HuH-7.5 (cell line): ENCODE measurements around the gene DCAF17.

ENCODE experiments used
- DNase-seq: peaks from one replicate; pipeline ENCODE4 v3.0.0; 2011; ENCODE audit warnings: low spot score

Gene DCAF17, protein sequence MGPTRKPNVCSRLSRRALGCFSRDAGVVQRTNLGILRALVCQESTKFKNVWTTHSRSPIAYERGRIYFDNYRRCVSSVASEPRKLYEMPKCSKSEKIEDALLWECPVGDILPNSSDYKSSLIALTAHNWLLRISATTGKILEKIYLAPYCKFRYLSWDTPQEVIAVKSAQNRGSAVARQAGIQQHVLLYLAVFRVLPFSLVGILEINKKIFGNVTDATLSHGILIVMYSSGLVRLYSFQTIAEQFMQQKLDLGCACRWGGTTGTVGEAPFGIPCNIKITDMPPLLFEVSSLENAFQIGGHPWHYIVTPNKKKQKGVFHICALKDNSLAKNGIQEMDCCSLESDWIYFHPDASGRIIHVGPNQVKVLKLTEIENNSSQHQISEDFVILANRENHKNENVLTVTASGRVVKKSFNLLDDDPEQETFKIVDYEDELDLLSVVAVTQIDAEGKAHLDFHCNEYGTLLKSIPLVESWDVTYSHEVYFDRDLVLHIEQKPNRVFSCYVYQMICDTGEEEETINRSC

DNA sequence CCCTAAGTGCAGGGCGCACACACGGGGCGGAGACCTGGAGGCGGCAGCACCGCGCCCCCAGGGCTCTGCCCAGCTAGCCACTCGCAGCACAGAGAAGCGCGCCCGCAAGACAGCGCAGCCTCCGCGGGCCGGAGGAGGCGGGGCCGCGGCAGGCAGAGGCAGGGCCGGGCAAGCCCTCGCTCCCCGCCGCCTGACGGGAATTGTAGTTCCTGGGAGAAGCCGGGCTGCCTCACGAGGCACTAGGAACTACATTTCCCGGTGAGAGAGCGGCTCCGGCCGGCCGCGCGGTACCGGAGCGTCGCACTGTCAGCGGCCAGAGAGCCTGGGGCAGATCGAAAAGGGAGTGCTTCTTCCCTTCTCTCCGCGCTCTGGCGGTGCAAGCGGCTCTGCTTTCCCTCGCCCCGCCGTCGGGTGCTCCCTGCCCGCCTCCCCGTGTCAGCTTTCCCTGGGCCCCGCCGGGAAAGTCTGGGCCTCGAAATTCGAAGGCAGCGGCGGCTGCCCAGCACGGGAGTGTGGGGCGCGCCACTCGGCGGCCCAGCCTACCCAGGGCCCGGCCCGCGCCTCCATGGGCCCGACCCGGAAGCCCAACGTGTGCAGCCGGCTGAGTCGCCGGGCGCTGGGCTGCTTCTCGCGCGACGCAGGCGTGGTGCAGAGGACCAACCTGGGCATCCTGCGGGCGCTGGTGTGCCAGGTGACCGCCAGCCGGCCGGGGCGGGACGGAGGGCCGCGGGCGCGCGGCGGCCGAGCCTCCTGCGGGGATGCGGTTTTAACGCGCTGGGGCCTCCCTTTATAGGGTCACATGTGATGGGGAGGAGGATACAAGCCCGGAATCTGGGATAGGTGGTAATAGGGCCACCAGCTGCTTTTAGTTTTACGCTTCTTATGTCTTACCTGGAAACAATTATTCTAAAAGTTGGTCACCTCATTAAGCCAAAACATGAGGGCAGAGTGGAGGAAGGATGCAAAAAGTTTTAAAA lies at the start of gene DCAF17:
Gene DCAF17, plus strand, starts transcription at position 214 of the 977 bp plus-strand sequence. Its CDS starts 352 bp downstream, at position 566.
- DNase-seq, result peak; percentile 88

- DNase-seq, result no peak
These were observed 47.4 kb upstream of the DCAF17 start for GRCh38 chr2:171386627-171387026.

DNA sequence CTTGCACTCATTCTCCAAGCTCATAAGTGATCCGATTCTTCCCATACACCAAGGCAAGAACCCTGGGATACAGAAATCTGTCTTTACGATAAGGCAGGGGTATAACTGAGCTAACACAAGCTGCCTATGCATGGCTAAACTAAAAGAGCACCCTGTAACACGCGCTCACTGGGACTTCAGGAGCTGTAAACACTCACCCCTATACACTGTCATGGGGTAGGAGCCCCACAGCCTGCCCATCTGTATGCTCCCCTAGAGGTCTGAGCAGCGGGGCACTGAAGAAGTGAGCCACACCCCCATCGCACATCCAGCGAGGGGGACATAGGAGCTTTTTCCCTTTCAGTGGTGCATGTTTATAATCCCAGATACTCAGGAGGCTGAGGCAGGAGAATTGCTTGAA lies 47.0 kb upstream of the DCAF17 start:
- no peak for DNase-seq

GRCh38 chr2:171389325-171389724 lies 44.7 kb upstream of the DCAF17 start:
- DNase-seq, result no peak

DNA sequence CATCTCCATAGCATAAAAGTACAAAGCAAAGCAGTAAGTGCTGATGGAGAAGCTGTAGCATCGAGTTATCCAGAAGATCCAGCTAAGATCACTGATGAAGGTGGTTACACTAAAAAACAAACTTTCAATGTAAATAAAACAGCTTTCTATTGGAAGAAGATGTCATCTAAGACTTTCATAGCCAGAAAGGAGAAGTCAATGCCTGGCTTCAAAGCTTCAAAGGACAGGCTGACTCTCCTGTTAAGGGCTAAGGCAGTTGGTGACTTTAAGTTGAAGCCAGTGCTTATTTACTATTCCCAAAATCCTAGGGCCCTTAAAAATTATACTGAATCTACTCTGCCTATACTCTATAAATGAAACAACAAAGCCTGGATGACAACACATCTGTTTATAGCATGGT lies 44.2 kb upstream of the DCAF17 start:
- no peak for DNase-seq

DNA sequence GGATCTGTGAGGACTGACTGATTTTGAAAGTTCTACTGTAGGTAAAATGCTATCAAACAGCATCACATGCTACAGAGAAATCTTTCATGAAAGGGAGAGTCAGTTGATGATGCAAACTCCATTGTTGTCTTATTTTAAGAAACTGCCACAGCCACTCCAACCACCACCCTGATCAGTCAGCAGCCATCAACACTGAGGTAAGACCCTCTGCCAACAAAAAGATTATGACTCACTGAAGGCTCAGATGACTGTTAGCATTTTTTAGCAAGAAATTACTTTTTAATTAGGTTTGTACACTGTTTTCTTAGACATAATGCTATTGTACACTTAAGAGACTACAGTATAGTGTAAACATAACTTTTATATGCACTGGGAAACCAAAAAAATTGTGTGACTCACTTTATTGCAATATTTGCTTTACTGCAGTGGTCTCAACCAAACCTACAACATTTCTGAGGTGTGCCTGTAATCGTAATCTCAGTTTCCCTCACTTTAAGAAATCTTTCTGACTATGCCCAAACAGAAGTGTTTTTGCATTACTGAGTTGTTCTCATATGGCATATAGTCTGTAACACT lies 43.0 kb upstream of the DCAF17 start:
- no peak for DNase-seq

- no peak for DNase-seq
These were observed 42.5 kb upstream of the DCAF17 start for GRCh38 chr2:171391532-171391931.

GRCh38 chr2:171393487-171393886 lies 40.5 kb upstream of the DCAF17 start:
- DNase-seq, result no peak

- no peak for DNase-seq
These were observed 39.8 kb upstream of the DCAF17 start for GRCh38 chr2:171394164-171394740.

GRCh38 chr2:171399292-171399691 lies 34.7 kb upstream of the DCAF17 start:
- no peak for DNase-seq

GRCh38 chr2:171400395-171400794 lies 33.6 kb upstream of the DCAF17 start:
- DNase-seq, result no peak

DNA sequence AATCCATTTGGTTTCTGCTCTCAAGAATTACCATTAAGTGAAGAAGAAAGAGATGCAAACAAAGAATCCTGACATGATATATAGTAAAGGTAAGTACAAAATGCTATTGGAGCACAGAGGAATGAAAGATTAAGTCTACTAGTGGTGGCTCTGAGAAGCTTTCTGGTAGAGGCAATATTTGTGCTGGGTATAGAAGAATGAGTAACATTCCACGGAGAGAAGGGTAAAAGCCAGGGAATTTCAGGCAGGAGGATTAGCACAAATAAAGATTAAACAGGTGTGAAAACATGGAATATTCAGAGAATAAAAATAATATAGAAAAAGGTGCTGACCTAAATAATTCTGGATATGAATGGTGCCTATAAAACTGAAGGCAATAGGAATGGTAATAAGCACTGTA lies 32.1 kb upstream of the DCAF17 start:
- DNase-seq, result no peak

DNA sequence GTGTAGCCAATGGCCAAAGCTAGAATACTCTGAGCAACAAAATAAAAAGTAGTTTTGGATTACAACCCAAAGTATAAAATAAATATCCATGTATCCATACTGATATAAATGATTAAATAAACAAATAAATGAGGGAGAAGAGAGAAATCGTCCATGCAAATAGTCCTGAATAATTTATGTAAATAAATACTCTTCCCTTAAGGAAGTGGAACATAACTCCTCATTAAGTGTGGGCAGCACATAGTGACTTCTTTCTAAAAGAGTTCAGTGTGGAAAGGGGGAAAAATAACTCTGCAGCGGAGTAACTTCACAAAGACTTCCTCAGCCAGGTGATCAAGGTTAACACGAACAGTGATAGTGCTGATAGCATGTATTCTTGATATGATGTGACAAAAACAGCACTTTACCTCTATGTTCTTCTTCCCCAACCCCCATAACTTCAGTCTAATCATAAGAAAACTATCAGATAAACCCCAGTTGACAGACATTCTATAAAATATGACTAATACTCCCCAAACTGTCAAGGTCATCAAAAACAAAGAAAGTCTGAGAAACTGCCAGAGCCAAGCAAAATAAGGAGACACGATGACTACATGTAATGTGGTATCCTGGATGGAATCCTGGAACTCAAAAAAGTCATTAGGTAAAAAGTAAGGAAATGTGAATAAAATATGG lies 31.0 kb upstream of the DCAF17 start:
- no peak for DNase-seq

GRCh38 chr2:171404261-171404660 lies 29.8 kb upstream of the DCAF17 start:
- DNase-seq, result no peak

DNA sequence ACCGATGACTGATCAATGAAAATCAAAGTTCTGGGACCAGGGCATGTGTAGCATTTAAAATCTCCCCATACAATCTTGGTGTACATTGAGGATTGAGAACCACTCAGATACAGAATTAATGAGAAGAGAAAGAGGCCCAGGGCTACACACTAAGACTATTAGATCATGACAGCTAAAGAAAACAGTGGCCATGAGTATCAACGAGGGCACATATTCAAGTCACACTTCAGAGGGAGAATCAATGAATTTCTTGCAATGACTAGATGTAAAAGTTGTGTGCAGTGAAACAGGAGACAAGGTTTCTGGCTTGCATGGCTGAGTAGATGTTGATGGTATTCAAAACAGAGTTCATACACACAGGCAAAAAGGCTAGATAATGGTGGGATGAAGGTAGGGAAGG lies 29.3 kb upstream of the DCAF17 start:
- DNase-seq, result no peak

- no peak for DNase-seq
These were observed 28.5 kb upstream of the DCAF17 start for GRCh38 chr2:171405546-171405945.

DNA sequence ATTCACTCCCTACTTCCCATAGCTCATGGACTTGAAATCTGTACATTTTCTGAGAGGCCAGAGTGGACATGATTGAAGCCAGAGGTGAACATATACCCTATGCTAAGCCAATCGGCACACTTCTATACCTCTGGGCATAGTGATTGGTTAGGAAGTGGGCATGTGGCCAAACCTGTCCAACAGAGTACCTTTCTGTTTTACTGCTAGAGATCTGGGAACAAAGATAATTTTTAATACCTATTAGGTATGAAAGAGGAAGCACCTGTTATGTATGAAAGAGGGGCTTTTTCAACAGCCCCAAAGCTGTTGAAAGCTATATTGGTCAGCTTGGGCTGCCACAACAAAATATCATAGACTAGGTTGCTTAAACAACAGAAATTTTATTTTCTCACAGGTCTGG lies 28.0 kb upstream of the DCAF17 start:
- no peak for DNase-seq

DNA sequence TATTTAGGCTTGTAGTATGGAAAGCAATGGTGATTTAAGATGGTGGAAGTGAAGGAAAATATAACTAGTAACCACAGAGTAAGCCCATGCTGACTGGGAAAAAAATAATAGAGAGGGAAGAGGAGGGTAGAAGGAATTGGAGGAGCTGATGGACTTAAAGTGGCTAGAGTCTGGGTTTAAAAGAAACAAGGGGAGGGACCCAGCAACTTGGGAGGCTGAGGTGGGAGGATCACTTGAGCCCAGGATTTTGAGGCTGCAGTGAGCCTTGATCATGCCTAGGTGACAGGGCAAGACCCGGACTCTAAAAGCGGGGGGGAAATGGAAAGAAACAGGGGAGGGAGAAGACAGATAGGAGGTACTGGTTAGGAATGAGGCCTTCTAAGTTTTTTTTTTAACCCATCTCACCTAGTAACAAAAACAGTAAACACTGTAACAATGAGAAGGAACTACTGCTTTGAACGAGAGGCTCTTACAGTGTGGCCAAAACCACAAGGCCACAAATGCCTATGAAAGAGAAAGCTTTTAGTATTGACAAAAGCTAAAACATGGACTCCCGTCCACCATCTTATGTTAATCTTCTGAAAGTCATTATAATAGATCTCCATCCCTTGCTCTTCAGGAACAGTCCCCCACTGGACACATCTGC lies 26.9 kb upstream of the DCAF17 start:
- no peak for DNase-seq

- DNase-seq, result no peak
These were observed 26.4 kb upstream of the DCAF17 start for GRCh38 chr2:171407676-171408044.

DNA sequence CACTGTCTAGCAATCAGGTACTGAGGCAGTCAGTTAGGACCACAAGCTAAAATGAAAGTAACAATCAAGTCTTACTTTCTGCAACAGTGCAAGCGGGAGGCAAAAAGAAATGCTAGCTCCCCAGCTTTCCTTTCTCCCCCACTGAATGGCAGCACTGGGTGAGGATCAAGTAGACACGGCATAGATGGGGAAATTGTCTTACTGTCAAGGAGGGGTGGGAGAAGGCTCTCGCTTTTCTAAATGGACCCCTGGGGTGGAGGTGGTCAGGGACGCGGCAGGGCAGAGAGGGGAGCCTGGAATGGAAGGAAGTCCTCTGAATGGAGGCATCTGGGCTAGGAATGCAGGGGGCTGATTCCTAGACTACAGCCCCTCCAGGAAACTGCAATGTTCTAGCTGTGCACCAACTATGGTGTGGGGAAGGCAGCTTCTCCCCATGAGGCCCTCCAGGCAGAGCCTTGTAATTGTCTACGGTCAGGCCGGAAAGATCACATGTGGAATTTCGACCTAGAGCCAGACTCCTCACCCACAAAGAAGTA lies 24.5 kb upstream of the DCAF17 start:
- DNase-seq, result no peak

- no peak for DNase-seq
These were observed 23.9 kb upstream of the DCAF17 start for GRCh38 chr2:171410101-171410500.
